ENCODE data around the gene C2CD3. TPM values are rescaled to one million over a fixed set of nuclear protein-coding genes. Genes with fewer than 3 reads are reported as not detected.
"Not testable (repeated sequence)": the region's sequence is repeated elsewhere in the genome, so short reads cannot be mapped to it uniquely, and the experiment has no call there.

C2CD3 gene
- polyA plus RNA-seq, 1 experiment, result 10.3 TPM

- CTCF ChIA-PET, result no interaction called here
- H3K36me3 ChIP-seq (ENCODE audit: control insufficient read depth, insufficient read depth, low read length), result no peaks in the 10 kb centered on the region
- H3K27me3 ChIP-seq (ENCODE audit: control insufficient read depth, insufficient read depth, low read length), result no peaks in the 10 kb centered on the region
- no peak overlapping the region for H3K4me3 ChIP-seq (ENCODE audit: low read depth, low read length)
- TF ChIP-seq, protein P1, sequence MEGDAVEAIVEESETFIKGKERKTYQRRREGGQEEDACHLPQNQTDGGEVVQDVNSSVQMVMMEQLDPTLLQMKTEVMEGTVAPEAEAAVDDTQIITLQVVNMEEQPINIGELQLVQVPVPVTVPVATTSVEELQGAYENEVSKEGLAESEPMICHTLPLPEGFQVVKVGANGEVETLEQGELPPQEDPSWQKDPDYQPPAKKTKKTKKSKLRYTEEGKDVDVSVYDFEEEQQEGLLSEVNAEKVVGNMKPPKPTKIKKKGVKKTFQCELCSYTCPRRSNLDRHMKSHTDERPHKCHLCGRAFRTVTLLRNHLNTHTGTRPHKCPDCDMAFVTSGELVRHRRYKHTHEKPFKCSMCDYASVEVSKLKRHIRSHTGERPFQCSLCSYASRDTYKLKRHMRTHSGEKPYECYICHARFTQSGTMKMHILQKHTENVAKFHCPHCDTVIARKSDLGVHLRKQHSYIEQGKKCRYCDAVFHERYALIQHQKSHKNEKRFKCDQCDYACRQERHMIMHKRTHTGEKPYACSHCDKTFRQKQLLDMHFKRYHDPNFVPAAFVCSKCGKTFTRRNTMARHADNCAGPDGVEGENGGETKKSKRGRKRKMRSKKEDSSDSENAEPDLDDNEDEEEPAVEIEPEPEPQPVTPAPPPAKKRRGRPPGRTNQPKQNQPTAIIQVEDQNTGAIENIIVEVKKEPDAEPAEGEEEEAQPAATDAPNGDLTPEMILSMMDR (IDR thresholded peaks at IDR 0.05; ENCODE audit: insufficient read depth, low read depth, low read length), result no peak
- no peak for DNase-seq (ENCODE audit: low read depth)
- POLR2A ChIA-PET, result no interaction called here
Observed at GRCh38 chr11:74133436-74133835, 37.4 kb downstream of the C2CD3 start.

- CTCF ChIA-PET, result interaction anchor here (0.7 to 1.4 kb wide), 2 partner anchors 16 to 123 kb away, joined by 3 read pairs; no protein-coding TSS in a partner anchor
- H3K36me3 ChIP-seq (ENCODE audit: control insufficient read depth, insufficient read depth, low read length), result no peaks in the 10 kb centered on the region
- POLR2A ChIA-PET, result interaction anchor here (0.6 kb wide), 1 partner anchor 43 kb away, joined by 3 read pairs; no protein-coding TSS in a partner anchor
- no peak for DNase-seq (ENCODE audit: low read depth)
- H3K27me3 ChIP-seq (ENCODE audit: control insufficient read depth, insufficient read depth, low read length), result no peaks in the 10 kb centered on the region
- TF ChIP-seq, protein P1 (IDR thresholded peaks at IDR 0.05; ENCODE audit: insufficient read depth, low read depth, low read length), result no peak
- no peak overlapping the region for H3K4me3 ChIP-seq (ENCODE audit: low read depth, low read length)
Observed at GRCh38 chr11:74132833-74133232, 38.0 kb downstream of the C2CD3 start.

- H3K36me3 ChIP-seq (ENCODE audit: control insufficient read depth, insufficient read depth, low read length); H3K27me3 ChIP-seq (ENCODE audit: control insufficient read depth, insufficient read depth, low read length); CTCF ChIA-PET; POLR2A ChIA-PET; H3K4me3 ChIP-seq (ENCODE audit: low read depth, low read length); DNase-seq (ENCODE audit: low read depth): not testable (repeated sequence)
Observed at GRCh38 chr11:74129121-74129520, 41.7 kb downstream of the C2CD3 start.

DNA sequence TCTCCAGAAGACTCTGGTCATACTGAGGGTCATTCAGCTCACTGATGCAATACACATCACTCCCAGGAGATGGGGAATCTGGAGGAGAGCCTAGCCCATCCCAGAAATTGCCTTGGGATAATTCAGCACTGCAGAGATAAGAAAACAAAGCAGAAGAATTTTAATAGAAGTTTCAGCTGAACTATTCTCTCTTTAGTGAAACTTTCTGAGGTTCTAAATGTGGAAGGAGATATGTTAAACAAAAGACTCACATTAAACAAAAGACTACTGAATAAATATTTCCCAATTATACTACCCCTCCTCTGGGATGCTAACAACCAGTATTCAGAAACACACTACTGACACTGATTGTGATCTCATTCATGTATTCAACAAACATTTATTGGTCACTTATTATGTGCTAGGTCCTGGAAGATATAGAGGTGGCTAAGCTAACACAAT lies 47.8 kb downstream of the C2CD3 start:
- TF ChIP-seq, protein P1 (IDR thresholded peaks at IDR 0.05; ENCODE audit: insufficient read depth, low read depth, low read length), result peak; percentile 35
- Histone ChIP-seq H3K4me3 (ENCODE audit: low read depth, low read length) (no peak overlapping the region), H3K36me3 (ENCODE audit: control insufficient read depth, insufficient read depth, low read length) (peaks cover 2% of the 10 kb centered on the region), H3K27me3 (ENCODE audit: control insufficient read depth, insufficient read depth, low read length) (no peaks in the 10 kb centered on the region)
- ChIA-PET POLR2A (no interaction called here), CTCF (interaction anchor here (1.0 kb wide), 1 partner anchor 48 kb away, joined by 3 read pairs; the partner anchor contains the start of genes C2CD3 and PPME1)
- no peak for DNase-seq (ENCODE audit: low read depth)

DNA sequence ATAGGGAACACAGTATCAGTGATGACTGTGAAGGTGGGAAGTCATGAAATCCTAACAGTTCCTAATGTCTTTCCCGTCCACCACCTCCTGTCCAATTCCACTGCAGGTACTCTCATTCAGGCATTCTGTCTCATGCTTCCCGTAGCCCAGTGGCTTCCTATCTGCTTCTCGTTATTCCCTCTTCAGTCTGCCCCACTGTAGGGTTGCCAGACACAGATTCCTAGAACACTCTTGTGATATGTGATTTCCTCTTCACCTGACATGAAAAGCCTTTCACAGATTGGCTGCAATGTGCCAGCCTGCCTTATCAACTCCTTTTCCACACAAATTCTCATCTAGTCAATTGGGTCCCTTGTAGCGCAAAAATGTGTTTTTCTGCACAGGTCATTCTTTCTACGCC lies 49.0 kb downstream of the C2CD3 start:
- Histone ChIP-seq H3K27me3 (ENCODE audit: control insufficient read depth, insufficient read depth, low read length) (no peaks in the 10 kb centered on the region), H3K36me3 (ENCODE audit: control insufficient read depth, insufficient read depth, low read length) (peaks cover 2% of the 10 kb centered on the region), H3K4me3 (ENCODE audit: low read depth, low read length) (no peak overlapping the region)
- ChIA-PET CTCF (no interaction called here), POLR2A (no interaction called here)
- DNase-seq (ENCODE audit: low read depth), result no peak
- TF ChIP-seq, protein P1 (IDR thresholded peaks at IDR 0.05; ENCODE audit: insufficient read depth, low read depth, low read length), result no peak

DNA sequence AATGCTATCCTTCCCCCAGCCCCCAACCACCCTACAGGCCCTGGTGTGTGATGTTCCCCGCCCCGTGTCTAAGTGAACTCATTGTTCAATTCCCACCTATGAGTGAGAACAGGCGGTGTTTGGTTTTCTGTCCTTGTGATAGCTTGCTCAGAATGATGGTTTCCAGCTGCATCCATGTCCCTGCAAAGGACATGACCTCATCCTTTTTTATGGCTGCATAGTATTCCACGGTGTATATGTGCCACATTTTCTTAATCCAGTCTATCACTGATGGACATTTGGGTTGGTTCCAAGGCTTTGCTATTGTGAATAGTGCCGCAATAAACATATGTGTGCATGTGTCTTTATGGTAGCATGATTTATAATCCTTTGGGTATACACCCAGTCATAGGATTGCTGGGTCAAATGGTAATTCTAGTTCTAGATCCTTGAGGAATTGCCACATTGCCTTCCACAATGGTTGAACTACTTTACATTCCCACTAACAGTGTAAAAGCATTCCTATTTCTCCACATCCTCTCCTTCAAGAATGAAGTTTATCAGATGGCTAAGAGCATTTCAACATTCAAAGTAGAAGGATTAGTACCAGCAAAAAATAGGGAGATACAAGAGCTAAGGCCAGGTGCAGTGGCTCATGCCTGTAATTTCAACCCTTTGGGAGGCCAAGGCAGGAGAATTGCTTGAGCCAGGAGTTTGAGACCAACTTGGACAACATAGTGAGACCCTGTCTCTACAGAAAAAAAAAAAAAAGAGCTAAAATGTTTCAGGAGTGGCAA lies 50.4 kb downstream of the C2CD3 start:
- H3K4me3 ChIP-seq (ENCODE audit: low read depth, low read length); H3K36me3 ChIP-seq (ENCODE audit: control insufficient read depth, insufficient read depth, low read length); POLR2A ChIA-PET; CTCF ChIA-PET; H3K27me3 ChIP-seq (ENCODE audit: control insufficient read depth, insufficient read depth, low read length); DNase-seq (ENCODE audit: low read depth): not testable (repeated sequence)
